GM23248 (cell line): ENCODE data around the gene SH3RF1. TPM values are rescaled to one million over a fixed set of nuclear protein-coding genes. Genes with fewer than 3 reads are reported as not detected.
A peak's percentile ranks its signal among the peaks of the same experiment; 100 is the strongest.

ENCODE experiments used
- DNase-seq: peaks from one replicate; pipeline ENCODE4 v3.0.0-alpha.2; 2015
- H2AFZ ChIP-seq: fragments of 200-600 bp; sonication (generic); 2 replicates; pipeline ENCODE4 v1.6.1; 2016; ENCODE audit warnings: antibody characterized with exemption
- H3F3A ChIP-seq: fragments of 200-600 bp; sonication (generic); 2 replicates; pipeline ENCODE4 v1.6.1; 2016; ENCODE audit warnings: mild to moderate bottlenecking, antibody characterized with exemption, mixed run types; ENCODE audit not compliant: insufficient read depth
- H3K27ac ChIP-seq: fragments of 200-600 bp; sonication (generic); 2 replicates; pipeline ENCODE4 v1.5.1; 2016; ENCODE audit warnings: mild to moderate bottlenecking
- H3K27me3 ChIP-seq: fragments of 200-600 bp; sonication (generic); replicated peaks from 2 replicates; pipeline ENCODE4 v1.6.1; 2016; ENCODE audit warnings: mild to moderate bottlenecking; ENCODE audit not compliant: insufficient read depth
- H3K36me3 ChIP-seq: fragments of 200-600 bp; sonication (generic); 2 replicates; pipeline ENCODE4 v1.6.1; 2016; ENCODE audit warnings: low read depth, mild to moderate bottlenecking
- H3K4me1 ChIP-seq: fragments of 200-600 bp; sonication (generic); 2 replicates; pipeline ENCODE4 v1.6.1; 2016; ENCODE audit warnings: mild to moderate bottlenecking; ENCODE audit not compliant: insufficient read depth
- H3K4me2 ChIP-seq: fragments of 200-600 bp; sonication (generic); one replicate; pipeline ENCODE4 v1.6.1; 2016; ENCODE audit warnings: mild to moderate bottlenecking; ENCODE audit not compliant: unreplicated experiment
- H3K4me3 ChIP-seq: fragments of 200-600 bp; sonication (generic); 2 replicates; pipeline ENCODE4 v1.5.1; 2016; ENCODE audit warnings: mild to moderate bottlenecking
- H3K79me2 ChIP-seq: fragments of 200-600 bp; sonication (generic); 2 replicates; pipeline ENCODE4 v1.6.1; 2016; ENCODE audit warnings: mild to moderate bottlenecking; ENCODE audit not compliant: insufficient read depth
- H3K9ac ChIP-seq: fragments of 200-600 bp; sonication (generic); 2 replicates; pipeline ENCODE4 v1.6.1; 2016; ENCODE audit warnings: mild to moderate bottlenecking
- H3K9me2 ChIP-seq: fragments of 200-600 bp; sonication (generic); 2 replicates; pipeline ENCODE4 v1.6.1; 2016; ENCODE audit warnings: mixed run types, mild to moderate bottlenecking, moderate library complexity; ENCODE audit not compliant: insufficient read depth
- H3K9me3 ChIP-seq: fragments of 200-600 bp; sonication (generic); one replicate; pipeline ENCODE4 v1.6.1; 2017; ENCODE audit warnings: low read depth
- H4K20me1 ChIP-seq: fragments of 200-600 bp; sonication (generic); 2 replicates; pipeline ENCODE4 v1.6.0; 2016; ENCODE audit not compliant: insufficient read depth
- EZH2 ChIP-seq: fragments of 200-600 bp; sonication (generic); IDR thresholded peaks from 2 replicates; pipeline ENCODE4 v1.6.1; 2018; ENCODE audit warnings: antibody characterized with exemption, mild to moderate bottlenecking; ENCODE audit not compliant: insufficient read depth, poor library complexity, severe bottlenecking
- EZH2phosphoT487 ChIP-seq: fragments of 200-600 bp; sonication (generic); IDR thresholded peaks from 2 replicates; pipeline ENCODE4 v1.6.1; 2018; ENCODE audit warnings: antibody characterized with exemption, moderate library complexity, mild to moderate bottlenecking, low read depth; ENCODE audit not compliant: insufficient read depth
- WGBS, 2 experiments: methylation state at CpG; one replicate each; pipeline ENCODE4 v1.1.6; 2015 to 2017; ENCODE audit warnings: low lambda C conversion rate in 2 of 2, low coverage in 1 of 2; ENCODE audit errors: missing lambda C conversion rate in 2 of 2; 5-methylcytosine and 5-hydroxymethylcytosine counted together
- in situ Hi-C: fragments of 300-500 bp; cut with MboI; formaldehyde crosslinking; loops from 2 replicates; pipeline ENCODE4 v1.15.0; 2020
- polyA plus RNA-seq: library from polyadenylated mRNA; unstranded; fragments of >200 nt; fragmentation: Nextera tagmentation; extraction: Ambion mirVana; gene quantifications from 2 replicates; pipeline ENCODE4 v1.2.1, GENCODE V29; 2016
- total RNA-seq: library from RNA; depleted of rRNA; stranded (reverse); fragments of >200 nt; shearing (Covaris generic); gene quantifications from 2 replicates; pipeline ENCODE4 v1.2.3, GENCODE V29; 2014

The SH3RF1 gene
- total and polyA plus RNA-seq, 2 experiments from 2014 or later: 28.3 to 55.5 TPM

DNA sequence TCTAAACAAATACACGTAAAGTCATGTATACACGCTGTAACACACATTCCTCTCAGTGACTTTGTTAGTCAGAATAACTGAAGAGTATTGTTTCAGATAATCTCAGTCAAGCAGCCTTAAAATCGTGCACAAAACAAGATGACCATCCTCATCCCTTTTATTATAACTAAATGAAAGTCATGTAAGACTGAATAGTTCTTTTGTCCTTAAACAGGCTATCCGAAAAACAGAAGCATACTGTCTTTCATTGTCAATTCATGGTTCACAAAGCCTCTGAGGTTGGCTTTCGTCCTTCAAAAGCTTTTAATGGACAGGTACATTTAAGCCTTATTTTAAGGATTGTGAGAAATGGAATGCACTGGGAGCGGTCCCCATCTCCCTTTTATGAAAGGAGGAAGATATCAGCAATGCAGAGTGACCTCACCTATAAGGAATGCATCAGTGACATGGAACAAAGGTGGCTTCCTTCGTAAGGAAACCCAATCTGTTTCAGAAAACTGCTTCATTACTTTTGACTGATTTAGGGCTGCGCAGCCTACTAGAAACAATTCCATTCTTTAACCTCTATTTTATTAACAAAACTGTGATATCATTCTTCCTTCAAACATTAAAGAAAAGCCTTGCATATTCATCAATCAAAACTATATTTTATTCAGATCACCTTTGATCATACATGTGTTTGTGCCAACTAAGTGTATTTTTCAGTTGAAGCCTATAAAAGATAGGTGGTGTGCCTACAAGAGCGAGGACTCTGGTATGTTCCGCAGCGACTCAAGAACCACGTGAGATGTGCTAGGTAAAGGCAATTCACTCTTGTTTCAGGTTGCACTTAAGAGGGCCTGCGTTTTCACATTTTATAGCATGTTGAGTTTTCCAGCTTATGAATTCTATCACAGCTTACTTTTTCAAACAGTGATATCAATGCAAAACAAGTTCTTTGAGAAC, 19.2 kb downstream of the SH3RF1 start:
- no peaks in the 10 kb centered on the region for H3K36me3 ChIP-seq
- H3K9ac ChIP-seq: no peak overlapping the region
- no peak overlapping the region for H3K4me2 ChIP-seq
- H3K4me1 ChIP-seq: peaks cover 79% of the 10 kb centered on the region
- in situ Hi-C loops: no loop called here
- 96% methylated on average over 13 of the region's 13 CpGs for WGBS, 2 experiments
- TF ChIP-seq EZH2phosphoT487: no peak
- TF ChIP-seq EZH2: no peak
- no peak overlapping the region for H3K4me3 ChIP-seq
- no peak for DNase-seq
- H3K79me2 ChIP-seq: peaks cover 99% of the 10 kb centered on the region
- no peak overlapping the region for H2AFZ ChIP-seq
- H3F3A ChIP-seq: peaks cover 82% of the 10 kb centered on the region
- no peaks in the 10 kb centered on the region for H3K27me3 ChIP-seq
- no peaks in the 10 kb centered on the region for H3K9me3 ChIP-seq
- peaks cover 48% of the 10 kb centered on the region; the same call in 1 of the 2 replicates for H4K20me1 ChIP-seq
- H3K9me2 ChIP-seq: no peaks in the 10 kb centered on the region
- H3K27ac ChIP-seq: no peak overlapping the region

DNA sequence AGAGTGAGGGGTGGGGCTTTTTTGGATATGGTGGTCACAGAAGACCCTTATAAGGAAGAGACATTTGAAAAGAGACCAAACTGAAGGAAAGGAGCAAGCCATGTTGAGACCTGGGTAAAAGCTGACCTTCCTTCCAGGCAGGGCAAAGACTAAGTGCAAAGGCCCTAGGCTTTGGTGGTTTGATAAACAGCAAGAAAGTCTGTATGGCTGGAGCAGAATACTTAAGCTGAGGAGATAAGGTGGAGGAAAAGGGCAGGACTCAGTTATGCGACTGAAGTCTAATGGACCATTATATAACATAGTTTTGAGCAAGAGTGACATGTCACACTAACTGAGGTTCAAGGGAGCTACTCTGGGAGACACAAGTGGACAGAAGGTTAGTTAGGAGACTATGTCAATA, 20.0 kb downstream of the SH3RF1 start:
- Histone ChIP-seq H3K9me2 (no peaks in the 10 kb centered on the region), H3F3A (peaks cover 82% of the 10 kb centered on the region), H2AFZ (no peak overlapping the region), H3K4me1 (peaks cover 76% of the 10 kb centered on the region), H3K9me3 (no peaks in the 10 kb centered on the region), H3K36me3 (0 out of 2 replicates have a peak, but pooled peaks cover 1% of the 10 kb centered on the region), H3K4me2 (no peak overlapping the region), H3K27ac (no peak overlapping the region), H3K27me3 (no peaks in the 10 kb centered on the region), H3K4me3 (no peak overlapping the region), H3K9ac (no peak overlapping the region), H3K79me2 (peaks cover 99% of the 10 kb centered on the region), H4K20me1 (peaks cover 52% of the 10 kb centered on the region)
- WGBS, 2 experiments: 100% methylated on average over 1 of the region's 1 CpG
- TF ChIP-seq EZH2phosphoT487 (no peak), EZH2 (no peak)
- no peak for DNase-seq
- in situ Hi-C loops: no loop called here

DNA sequence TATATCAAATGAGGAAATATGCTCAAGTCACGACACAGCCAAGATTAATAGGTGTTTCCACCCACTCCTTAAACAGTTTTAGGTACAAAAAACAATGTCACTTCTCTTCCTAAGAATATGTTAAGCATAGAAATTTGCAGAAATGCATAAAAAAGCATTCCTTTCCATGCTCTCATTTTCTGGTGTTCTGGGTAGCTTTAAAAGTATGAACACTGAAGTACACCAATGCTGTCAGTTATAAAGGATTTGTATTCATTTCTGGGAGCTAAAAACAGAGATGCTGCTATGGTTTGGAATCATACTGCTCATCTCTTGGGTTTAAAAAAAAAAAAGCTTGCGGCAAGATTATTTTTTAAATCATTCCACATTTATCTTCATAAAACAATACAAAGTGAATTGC, 20.8 kb downstream of the SH3RF1 start:
- Histone ChIP-seq H3K79me2 (peaks cover 99% of the 10 kb centered on the region), H3K4me1 (peaks cover 75% of the 10 kb centered on the region), H2AFZ (no peak overlapping the region), H3K9ac (no peak overlapping the region), H3F3A (peaks cover 83% of the 10 kb centered on the region), H3K4me3 (no peak overlapping the region), H3K9me3 (no peaks in the 10 kb centered on the region), H3K27ac (0 out of 2 replicates have a peak overlapping the region, but pooled peaks have one; percentile 4), H3K36me3 (peaks cover 9% of the 10 kb centered on the region; the same call in 1 of the 2 replicates), H3K27me3 (no peaks in the 10 kb centered on the region), H3K9me2 (no peaks in the 10 kb centered on the region), H4K20me1 (peaks cover 58% of the 10 kb centered on the region), H3K4me2 (peak overlapping the region; percentile 40)
- in situ Hi-C loops: no loop called here
- 58 to 60% methylated on average over 2 of the region's 2 CpGs for WGBS, 2 experiments
- DNase-seq: no peak
- TF ChIP-seq EZH2 (no peak), EZH2phosphoT487 (no peak)

DNA sequence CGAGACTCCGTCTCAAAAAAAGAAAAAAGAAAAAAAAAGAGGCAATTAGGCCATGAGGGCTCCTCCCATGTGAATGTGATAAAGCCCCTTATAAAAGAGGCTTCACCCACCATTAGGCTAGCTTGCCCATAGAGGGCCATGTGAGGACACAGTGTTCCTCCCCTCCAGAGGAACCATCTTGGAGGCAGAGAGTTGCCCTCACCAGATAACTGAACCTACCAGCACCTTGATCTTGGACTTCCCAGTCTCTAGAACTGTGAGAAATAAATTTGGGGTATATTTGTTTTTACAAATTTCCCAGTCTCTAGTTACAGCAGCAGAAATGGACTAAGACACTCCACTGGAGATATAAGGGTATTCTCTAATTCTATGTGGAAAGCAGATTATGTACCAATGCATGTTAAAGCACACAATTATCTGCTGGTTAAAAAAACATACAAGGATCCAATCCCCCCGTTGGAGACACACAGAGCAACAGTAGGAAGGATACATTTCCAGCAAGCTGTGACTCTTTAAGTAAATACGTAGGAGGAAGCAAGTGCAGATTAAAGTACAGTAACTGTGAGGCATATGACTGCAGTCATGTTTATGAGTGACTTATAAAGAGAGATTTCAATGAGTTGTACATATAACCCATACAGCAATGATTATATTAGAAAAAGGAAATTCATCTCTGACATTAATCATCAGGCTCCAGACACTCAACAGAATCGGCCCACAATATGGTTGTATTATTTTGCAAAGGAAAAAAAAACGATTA, 21.4 kb downstream of the SH3RF1 start:
- 29 to 47% methylated on average over 4 to 6 of the region's 6 CpGs for WGBS, 2 experiments
- no peak overlapping the region for H2AFZ ChIP-seq
- no peaks in the 10 kb centered on the region for H3K27me3 ChIP-seq
- H3K9me2 ChIP-seq: no peaks in the 10 kb centered on the region
- H3K27ac ChIP-seq: peak overlapping the region; percentile 22; the same call in 1 of the 2 replicates
- H3K4me3 ChIP-seq: no peak overlapping the region
- peaks cover 99% of the 10 kb centered on the region for H3K79me2 ChIP-seq
- TF ChIP-seq EZH2 (no peak), EZH2phosphoT487 (no peak)
- peaks cover 78% of the 10 kb centered on the region for H3F3A ChIP-seq
- H3K4me2 ChIP-seq: peak overlapping the region; percentile 40
- H3K36me3 ChIP-seq: peaks cover 15% of the 10 kb centered on the region; the same call in 1 of the 2 replicates
- no peak overlapping the region for H3K9ac ChIP-seq
- DNase-seq: peak; percentile 68
- in situ Hi-C loops: no loop called here
- peaks cover 73% of the 10 kb centered on the region for H3K4me1 ChIP-seq
- H4K20me1 ChIP-seq: peaks cover 61% of the 10 kb centered on the region
- H3K9me3 ChIP-seq: no peaks in the 10 kb centered on the region
